Ovary (tissue), 3 donors: ENCODE results near the gene CHD5.

Experiments used
- CTCF ChIP-seq, 3 donors: fragments of 450-650 bp in 2 of 3; fragments of 200-600 bp in 1 of 3; IDR thresholded peaks; one replicate each; pipeline versions ENCODE4 v1.5.1 to v1.8.0; 2016 to 2022; ENCODE audit warnings: antibody characterized with exemption in 3 of 3, mild to moderate bottlenecking in 1 of 3
- EP300 ChIP-seq: sonication (generic); formaldehyde crosslinking; IDR thresholded peaks from one replicate; pipeline ENCODE4 v1.6.1; 2017; ENCODE audit warnings: antibody characterized with exemption
- POLR2A ChIP-seq: fragments of 450-650 bp; IDR thresholded peaks from one replicate; pipeline ENCODE4 v1.6.1; 2017; ENCODE audit warnings: antibody characterized with exemption, mild to moderate bottlenecking, moderate library complexity
- donor health status: DM: no; HTN: no; CAD: no.

GRCh38 chr1:6149597-6149996 lies 30.5 kb downstream of the CHD5 start:
- no peak for TF ChIP-seq POLR2A
- no peak for TF ChIP-seq CTCF (IDR thresholded peaks at IDR 0.05)
- TF ChIP-seq EP300: no peak
